GM12801 (cell line): ENCODE results near the gene TMC8.

Source experiments
- CTCF ChIP-seq: IDR thresholded peaks from one replicate; pipeline ENCODE4 v1.5.1; 2011; ENCODE audit warnings: control low read depth; ENCODE audit not compliant: insufficient read length; ENCODE audit errors: extremely low read depth

The TMC8 gene

GRCh38 chr17:78132084-78132676, 1.6 kb downstream of the TMC8 start:
- no peak for TF ChIP-seq CTCF

DNA sequence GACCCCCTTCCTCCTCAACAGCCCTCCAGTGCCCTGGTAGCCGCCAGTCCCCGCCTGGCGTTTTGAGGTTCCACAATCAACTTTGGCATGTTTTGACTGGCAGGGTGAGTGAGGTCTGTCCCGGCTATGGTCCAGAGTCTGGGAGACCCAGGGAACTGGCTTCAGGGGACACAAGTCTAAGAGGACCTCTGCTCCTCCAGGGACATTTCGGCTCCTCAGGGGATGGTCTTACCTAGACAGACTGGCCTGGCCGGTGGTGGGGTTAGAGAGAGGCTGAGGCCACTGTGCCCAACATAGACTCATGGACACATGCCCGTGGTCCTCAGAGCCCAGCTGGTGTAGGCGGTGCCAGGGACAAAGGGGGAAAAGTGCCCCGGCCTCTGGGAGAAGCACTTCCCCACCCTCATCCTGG, 2.2 kb downstream of the TMC8 start:
- TF ChIP-seq CTCF: no peak

DNA sequence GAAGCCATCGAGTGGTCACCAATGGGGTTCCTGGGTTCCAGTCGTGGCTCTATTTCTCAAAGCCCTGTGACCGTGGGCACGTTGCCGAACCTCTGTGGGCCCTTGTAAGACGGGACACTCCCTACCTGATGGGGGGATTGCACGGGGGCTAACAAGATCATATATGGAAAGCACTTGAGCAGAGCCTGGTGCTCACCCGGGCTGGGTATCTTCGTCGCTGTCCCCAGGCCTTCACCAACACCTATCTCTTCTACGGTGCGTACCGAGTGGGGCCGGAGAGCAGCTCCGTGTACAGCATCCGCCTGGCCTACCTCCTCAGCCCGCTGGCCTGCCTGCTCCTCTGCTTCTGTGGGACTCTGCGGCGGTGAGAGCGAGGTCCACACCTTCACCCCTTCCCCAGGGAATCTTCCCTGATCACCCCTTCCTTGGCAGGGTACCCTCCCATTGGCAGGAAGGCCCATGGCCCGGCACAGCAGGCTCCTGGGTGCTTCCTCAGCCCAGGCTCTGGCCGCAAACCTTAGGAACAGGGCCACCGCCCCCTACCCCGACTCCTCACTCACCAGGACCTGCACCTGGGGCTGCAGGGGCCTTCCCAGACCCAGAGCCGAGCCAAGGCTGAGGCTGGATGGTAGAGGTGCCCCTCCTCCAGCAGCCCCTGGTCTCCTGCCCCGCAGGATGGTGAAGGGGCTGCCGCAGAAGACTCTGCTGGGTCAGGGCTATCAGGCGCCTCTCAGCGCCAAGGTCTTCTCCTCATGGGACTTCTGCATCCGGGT, 2.8 kb downstream of the TMC8 start:
- no peak for TF ChIP-seq CTCF

- TF ChIP-seq CTCF: no peak
Measured at GRCh38 chr17:78133971-78134898, 3.7 kb downstream of the TMC8 start.

DNA sequence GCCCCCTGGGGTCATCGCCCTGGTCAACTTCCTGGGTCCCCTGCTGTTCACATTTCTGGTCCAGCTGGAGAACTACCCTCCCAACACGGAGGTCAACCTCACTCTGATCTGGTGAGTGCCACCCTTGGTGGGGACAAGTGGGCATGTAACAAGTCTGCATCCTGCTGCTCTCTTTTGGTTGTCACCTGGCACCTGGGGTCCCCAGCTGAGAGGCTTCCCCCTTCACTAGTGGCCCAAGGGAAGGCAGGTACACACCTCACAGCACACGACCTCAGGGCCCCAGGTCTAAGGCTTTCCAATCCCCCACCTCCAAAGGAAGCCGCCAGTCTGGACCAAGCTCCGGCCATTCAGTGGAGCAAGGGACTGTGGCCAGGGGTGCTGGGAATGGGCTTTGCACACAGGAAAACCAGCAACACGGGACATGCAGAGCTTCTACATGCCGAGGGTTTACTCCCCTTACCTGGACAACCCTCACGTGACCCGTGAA, 4.4 kb downstream of the TMC8 start:
- no peak for TF ChIP-seq CTCF

DNA sequence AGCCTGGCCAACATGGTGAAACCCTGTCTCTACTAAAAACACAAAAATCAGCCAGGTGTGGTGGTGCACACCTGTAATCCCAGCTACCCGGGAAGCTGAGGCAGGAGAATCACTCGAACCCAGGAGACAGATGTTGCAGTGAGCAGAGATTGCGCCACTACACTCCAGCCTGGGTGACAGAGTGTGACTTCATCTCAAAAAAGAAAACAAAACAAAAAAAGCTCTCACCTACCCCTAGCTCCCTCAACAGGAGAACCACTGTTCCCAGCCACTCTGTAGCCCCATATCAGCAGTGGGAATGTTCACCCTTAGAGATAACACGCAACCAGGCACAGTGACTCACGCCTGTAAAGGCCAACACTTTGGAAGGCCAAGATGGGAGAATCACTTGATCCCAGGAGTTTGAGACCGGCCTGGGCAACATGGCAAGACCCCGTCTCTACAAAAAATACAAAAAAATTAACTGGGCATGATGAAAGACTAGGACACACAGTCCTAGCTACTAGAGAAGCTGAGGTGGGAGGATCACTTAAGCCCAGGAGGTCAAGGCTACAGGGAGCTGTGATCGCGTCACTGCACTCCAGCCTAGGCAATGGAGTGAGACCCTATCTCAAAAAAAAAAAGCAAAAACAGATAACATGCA, 5.4 kb downstream of the TMC8 start:
- TF ChIP-seq CTCF: no peak
